NCI-H460 (cell line): ENCODE data around the gene SPOCK3. TPM values are rescaled to one million over a fixed set of nuclear protein-coding genes. Genes with fewer than 3 reads are reported as not detected.
"Not testable (repeated sequence)": the region's sequence is repeated elsewhere in the genome, so short reads cannot be mapped to it uniquely, and the experiment has no call there.

Source experiments
- DNase-seq: peaks from one replicate; pipeline ENCODE4 v3.0.0-alpha.2; 2016; ENCODE audit warnings: low read depth; ENCODE audit errors: extremely low read depth
- small RNA-seq, 2 experiments: library from RNA; depleted of rRNA; stranded (forward); fragments of <200 nt; gene quantifications; one replicate each; pipeline ENCODE3, GENCODE V24; 2014
- total RNA-seq: library from RNA; depleted of rRNA; stranded (reverse); fragments of >200 nt; shearing (Covaris generic); gene quantifications from 2 replicates; pipeline ENCODE4 v1.2.3, GENCODE V29; 2014

SPOCK3 gene
- total RNA-seq, 1 experiment from 2014 or later = 0.20 TPM

GRCh38 chr4:166715748-166716713 is 518.3 kb downstream of the SPOCK3 start:
- not testable (repeated sequence) for DNase-seq

GRCh38 chr4:166700592-166700991 is 533.7 kb downstream of the SPOCK3 start:
- DNase-seq = no peak

GRCh38 chr4:166688835-166689234 is 545.5 kb downstream of the SPOCK3 start:
- no peak for DNase-seq

- no peak for DNase-seq
Measured at GRCh38 chr4:166687828-166688227, 546.5 kb downstream of the SPOCK3 start.

Small RNA genes lying within 50 kb of the gene (small RNA-seq; reads per million reads assigned to genes)
- 0 to 0.06 reads per million in 2 experiments for gene RNA5SP171
